HCT116 (cell line): Measurements from ENCODE around the gene XAB2. TPM values are rescaled to one million over a fixed set of nuclear protein-coding genes. Genes with fewer than 3 reads are reported as not detected.

Source experiments
- ATAC-seq: fragments of 200-7000 bp; cut with Tn5 transposase; 2 replicates; pipeline ENCODE4 v1.9.1; 2020; ENCODE audit warnings: mild to moderate bottlenecking, moderate library complexity
- BruUV-seq: library from RNA; stranded (reverse); fragments of 400-500 nt; replicated peaks from 2 replicates; lab custom pipeline; 2021; lab: Mats Ljungman, UMichigan
- CTCF ChIA-PET: fragments of 300-600 bp; sonication (Branson Sonifier 250); formaldehyde crosslinking; loops from one replicate; lab custom pipeline; 2021; ENCODE audit warnings: antibody characterized with exemption; lab: Charles Lee
- POLR2A ChIA-PET: fragments of 300-600, 350-600 bp; sonication (Branson Sonifier 250); formaldehyde crosslinking; loops from one replicate; lab custom pipeline; 2021; ENCODE audit warnings: antibody characterized with exemption; lab: Charles Lee
- RAD21 ChIA-PET, 2 experiments: fragments of 300-600 bp; sonication (Branson Sonifier 250); formaldehyde crosslinking; loops; one replicate each; lab custom pipeline; 2023; ENCODE audit warnings: low total read pairs in 2 of 2; ENCODE audit not compliant: uncharacterized antibody in 2 of 2, unreplicated experiment in 2 of 2, low non-redundant PET in 1 of 2; lab: Charles Lee
- DNase-seq: peaks from one replicate; pipeline ENCODE4 v3.0.0-alpha.2; 2010; ENCODE audit warnings: low read depth, low spot score
- H2AFZ ChIP-seq: fragments of 200-600 bp; shearing (Covaris generic), sonication (generic); 2 replicates; pipeline ENCODE4 v1.6.1; 2017; ENCODE audit warnings: low read depth, mixed run types, mixed read lengths, antibody characterized with exemption, low read length; ENCODE audit not compliant: poor library complexity, severe bottlenecking
- H3K27ac ChIP-seq: 2 replicates; pipeline ENCODE4 v1.5.1; 2012; ENCODE audit warnings: low read depth, low read length
- H3K27me3 ChIP-seq: fragments of 200-600 bp; sonication (generic); 2 replicates; pipeline ENCODE4 v1.6.1; 2016; ENCODE audit warnings: mixed run types, low read length, mixed read lengths; ENCODE audit not compliant: insufficient read depth
- H3K36me3 ChIP-seq, 2 experiments: fragments of 200-500 bp in 1 of 2; fragments of 200-600 bp in 1 of 2; sonication (Bioruptor generic) in 1 of 2; sonication (generic) in 1 of 2; 2 replicates each; pipeline versions ENCODE4 v1.5.1 to v1.6.1; 2014 to 2016; ENCODE audit warnings: low read length in 2 of 2, inconsistent platforms in 1 of 2, mixed read lengths in 1 of 2, mixed run types in 1 of 2; ENCODE audit not compliant: insufficient read depth in 2 of 2, control insufficient read depth in 1 of 2
- H3K4me1 ChIP-seq, 2 experiments: fragments of 200-600 bp in 1 of 2; sonication (generic) in 1 of 2; 2 replicates each; pipeline versions ENCODE4 v1.5.1 to v1.6.1; 2012 to 2017; ENCODE audit warnings: low read length in 2 of 2, inconsistent platforms in 1 of 2, mild to moderate bottlenecking in 1 of 2, mixed read lengths in 1 of 2, mixed run types in 1 of 2, moderate library complexity in 1 of 2; ENCODE audit not compliant: insufficient read depth in 2 of 2, control insufficient read depth in 1 of 2
- H3K4me2 ChIP-seq: fragments of 200-600 bp; sonication (generic); 2 replicates; pipeline ENCODE4 v1.6.1; 2017; ENCODE audit warnings: mixed run types, low read length, mixed read lengths
- H3K4me3 ChIP-seq, 2 experiments: fragments of 200-600 bp in 1 of 2; sonication (generic) in 1 of 2; replicated peaks in 1 of 2; 2 replicates each; pipeline ENCODE4 v1.5.1; 2011 to 2016; ENCODE audit warnings: low read length in 2 of 2, control low read depth in 1 of 2, low read depth in 1 of 2, mild to moderate bottlenecking in 1 of 2, mixed read lengths in 1 of 2, mixed run types in 1 of 2
- H3K79me2 ChIP-seq: fragments of 200-600 bp; sonication (generic); 2 replicates; pipeline ENCODE4 v1.6.1; 2017; ENCODE audit warnings: mild to moderate bottlenecking, mixed run types, low read length, moderate library complexity, mixed read lengths; ENCODE audit not compliant: insufficient read depth
- H3K9ac ChIP-seq: fragments of 200-600 bp; sonication (generic); 2 replicates; pipeline ENCODE4 v1.6.1; 2016; ENCODE audit warnings: low read length, mixed read lengths
- H3K9me2 ChIP-seq: fragments of 200-600 bp; sonication (generic), shearing (Covaris generic); 2 replicates; pipeline ENCODE4 v1.6.1; 2017; ENCODE audit warnings: mixed run types, mild to moderate bottlenecking, moderate library complexity; ENCODE audit not compliant: insufficient read depth
- H3K9me3 ChIP-seq, 2 experiments: fragments of 200-500 bp in 1 of 2; fragments of 200-600 bp in 1 of 2; sonication (Bioruptor generic) in 1 of 2; sonication (generic) in 1 of 2; 2 replicates each; pipeline ENCODE4 v1.6.1; 2014 to 2017; ENCODE audit warnings: low read length in 2 of 2, mixed read lengths in 2 of 2, inconsistent platforms in 1 of 2, low read depth in 1 of 2, mild to moderate bottlenecking in 1 of 2, mixed run types in 1 of 2, moderate library complexity in 1 of 2; ENCODE audit not compliant: control insufficient read depth in 1 of 2, insufficient read depth in 1 of 2
- H4K20me1 ChIP-seq: fragments of 200-600 bp; sonication (generic), shearing (Covaris generic); 2 replicates; pipeline ENCODE4 v1.6.1; 2017; ENCODE audit warnings: mixed run types, mild to moderate bottlenecking, moderate library complexity; ENCODE audit not compliant: insufficient read depth
- JUND ChIP-seq: IDR thresholded peaks from 2 replicates; pipeline ENCODE4 v1.6.1; 2012
- POLR2AphosphoS5 ChIP-seq: IDR thresholded peaks from 2 replicates; pipeline ENCODE4 v1.6.1; 2011; ENCODE audit warnings: mild to moderate bottlenecking, low read depth, low read length, moderate library complexity
- ZBTB33 ChIP-seq: IDR thresholded peaks from 2 replicates; pipeline ENCODE4 v1.6.1; 2011; ENCODE audit warnings: mild to moderate bottlenecking, low read length, moderate library complexity; ENCODE audit not compliant: insufficient replicate concordance; ENCODE audit errors: extremely low read depth
- ZFX ChIP-seq: fragments of 450-650 bp; IDR thresholded peaks from 2 replicates; pipeline ENCODE4 v1.6.1; 2017
- intact Hi-C: fragments of 100-400 bp; cut with micrococcal nuclease; formaldehyde crosslinking; loops from 2 replicates; pipeline ENCODE4 v1.10.0; 2022
- total RNA-seq: library from RNA; stranded (reverse); gene quantifications from one replicate; pipeline ENCODE4 v1.2.1, GENCODE V29; 2021; ENCODE audit not compliant: unreplicated experiment

XAB2 gene
- total RNA-seq, 1 experiment from 2014 or later, result 103 TPM

GRCh38 chr19:7597689-7598088 is 31.7 kb downstream of the XAB2 start:
- TSS peak; percentile 58 for BruUV-seq
- ATAC-seq (no peak), DNase-seq (no peak)
- H4K20me1 ChIP-seq, result no peaks in the 10 kb centered on the region
- no peak overlapping the region for H3K4me3 ChIP-seq
- peaks cover 36% of the 10 kb centered on the region for H3K79me2 ChIP-seq
- H3K27me3 ChIP-seq, result no peaks in the 10 kb centered on the region
- TF ChIP-seq JUND, result no peak
- H2AFZ ChIP-seq, result no peak overlapping the region
- CTCF ChIA-PET, result interaction anchor here (1.0 kb wide), 1 partner anchor 29 kb away, joined by 5 read pairs; no protein-coding TSS in a partner anchor
- H3K36me3 ChIP-seq, result no peaks in the 10 kb centered on the region
- intact Hi-C loops, result no loop called here
- RAD21 ChIA-PET, result interaction anchor here in 1 of 2 experiments (1.4 kb wide), 1 partner anchor 29 kb away, joined by 3 read pairs; no protein-coding TSS in a partner anchor
- peaks cover 10 to 27% of the 10 kb centered on the region in 2 experiments for H3K4me1 ChIP-seq
- H3K9me3 ChIP-seq, result no peaks in the 10 kb centered on the region
- no peak overlapping the region for H3K9ac ChIP-seq
- H3K4me2 ChIP-seq, result no peak overlapping the region
- H3K9me2 ChIP-seq, result peaks cover 3% of the 10 kb centered on the region; the same call in 1 of the 2 replicates
- POLR2A ChIA-PET, result no interaction called here
- H3K27ac ChIP-seq, result no peak overlapping the region

- peaks cover 27% of the 10 kb centered on the region for H3K79me2 ChIP-seq
- TF ChIP-seq ZFX, result peak; percentile 23; the same call in 1 of the 2 replicates
- TF ChIP-seq ZBTB33, result no peak
- no peak for TF ChIP-seq POLR2AphosphoS5
- TF ChIP-seq, all 23 proteins: peak for 1
- Histone ChIP-seq H3K9me2 (peaks cover 3% of the 10 kb centered on the region; the same call in 1 of the 2 replicates), H2AFZ (no peak overlapping the region), H4K20me1 (no peaks in the 10 kb centered on the region), H3K9me3 (no peaks in the 10 kb centered on the region), H3K36me3 (no peaks in the 10 kb centered on the region), H3K4me1 (peaks cover 4 to 16% of the 10 kb centered on the region in 2 experiments), H3K4me3 (peak overlapping the region; percentile 64 to 69), H3K9ac (peak overlapping the region; percentile 65), H3K27ac (peak overlapping the region; percentile 35; the same call in 1 of the 2 replicates), H3K27me3 (no peaks in the 10 kb centered on the region), H3K4me2 (peak overlapping the region; percentile 93)
- POLR2A ChIA-PET, result interaction anchor here (2.1 kb wide), 1 partner anchor 9 kb away, joined by 10 read pairs; no protein-coding TSS in a partner anchor
- ATAC-seq (no peak), DNase-seq (no peak)
- CTCF ChIA-PET, result interaction anchor here (1.1 to 1.4 kb wide), 2 partner anchors 28 to 84 kb away, joined by 3 to 6 read pairs; partner anchors contain the start of gene TRAPPC5
- RAD21 ChIA-PET, result interaction anchor here in 1 of 2 experiments (1.4 kb wide), 1 partner anchor 28 kb away, joined by 3 read pairs; no protein-coding TSS in a partner anchor
- no TSS peak for BruUV-seq
- intact Hi-C loops, result no loop called here
Observed at GRCh38 chr19:7596211-7596937, 33.0 kb downstream of the XAB2 start.
